Epithelial cell of alveolus of lung (primary cell): ENCODE data around the gene FOXJ3. TPM values are rescaled to one million over a fixed set of nuclear protein-coding genes. Genes with fewer than 3 reads are reported as not detected.

Experiments used
- total RNA-seq: library from RNA; depleted of rRNA; stranded (reverse); fragments of >200 nt; gene quantifications from 2 replicates; pipeline ENCODE4 v1.2.1, GENCODE V29; 2015

Gene FOXJ3
- total RNA-seq: 18.6 and 25.5 TPM in 2 replicates

DNA sequence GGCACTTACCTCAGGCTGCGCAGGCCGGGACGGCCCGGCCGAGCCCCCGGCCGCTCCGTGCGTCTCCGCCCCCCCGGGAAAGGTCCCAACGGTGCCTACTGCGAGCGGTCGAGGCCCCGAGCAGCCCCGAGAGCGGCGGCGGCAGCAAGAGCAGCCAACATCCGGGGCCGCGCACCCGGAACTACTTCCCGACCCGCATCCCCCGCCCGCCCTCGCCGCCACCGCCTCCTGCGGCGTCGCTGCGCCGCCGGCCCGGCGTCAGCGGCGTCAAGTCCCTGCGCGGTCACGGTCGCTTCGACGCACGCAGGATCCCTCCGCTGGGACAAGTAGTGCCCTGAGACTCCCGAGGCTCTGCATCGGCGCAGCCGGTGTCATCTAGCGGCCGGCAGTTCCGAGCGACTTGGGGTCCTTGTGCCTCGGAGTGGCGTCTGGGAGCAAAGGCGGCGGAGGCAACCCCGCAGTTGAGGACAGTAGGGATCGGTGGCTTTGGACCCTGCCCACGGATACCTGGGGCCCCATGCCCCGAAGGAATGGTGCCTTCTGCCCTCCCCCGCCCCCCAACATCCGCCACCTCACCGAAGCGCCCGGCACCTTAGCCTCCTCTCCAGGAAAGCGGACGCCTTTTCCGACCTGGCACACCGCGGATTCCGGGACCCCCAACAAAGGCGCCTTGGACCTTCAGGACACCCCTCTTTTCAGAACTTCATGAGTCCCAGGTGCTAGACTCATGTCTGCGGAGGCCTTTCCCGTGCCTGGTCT lies at the start of gene FOXJ3:
FOXJ3 (minus strand) TSS at position 186 of the 759 bp plus-strand sequence. CDS start 24,142 bp downstream, outside the sequence.

DNA sequence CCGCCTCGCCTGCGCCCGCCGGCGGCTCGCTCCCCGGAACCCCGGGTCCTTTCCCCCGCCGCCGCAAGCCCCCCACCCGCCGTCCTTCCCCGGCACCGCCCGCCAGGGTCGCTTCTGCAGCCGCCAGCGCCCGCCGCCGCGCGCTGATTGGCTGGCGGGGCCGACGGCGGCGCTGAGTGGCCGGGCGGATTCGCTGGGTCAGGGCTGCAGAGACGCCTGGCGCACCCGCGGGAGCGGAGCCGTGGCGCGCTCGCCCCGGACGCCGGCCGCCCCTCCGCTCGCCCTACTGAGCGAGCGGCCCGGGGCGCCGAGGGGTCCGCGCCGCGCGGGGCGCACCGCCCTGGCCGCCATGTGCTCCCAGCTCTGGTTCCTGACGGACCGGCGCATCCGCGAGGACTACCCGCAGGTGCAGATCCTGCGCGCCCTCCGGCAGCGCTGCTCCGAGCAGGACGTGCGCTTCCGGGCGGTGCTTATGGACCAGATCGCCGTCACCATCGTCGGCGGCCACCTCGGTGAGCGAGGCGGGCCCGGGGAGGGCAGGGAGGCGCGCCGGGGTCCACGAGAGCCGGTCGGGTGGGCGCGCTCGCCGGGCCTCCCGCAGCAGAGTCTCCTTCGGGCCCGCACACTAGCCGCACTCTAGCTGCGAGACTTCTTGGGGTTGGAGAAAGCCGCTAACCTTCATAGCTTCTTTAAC lies 45.7 kb upstream of the FOXJ3 start, which contains the start of gene RIMKLA:
RIMKLA (plus strand) TSS at position 207 of the 694 bp plus-strand sequence; CDS start at position 350, 143 bp downstream.

DNA sequence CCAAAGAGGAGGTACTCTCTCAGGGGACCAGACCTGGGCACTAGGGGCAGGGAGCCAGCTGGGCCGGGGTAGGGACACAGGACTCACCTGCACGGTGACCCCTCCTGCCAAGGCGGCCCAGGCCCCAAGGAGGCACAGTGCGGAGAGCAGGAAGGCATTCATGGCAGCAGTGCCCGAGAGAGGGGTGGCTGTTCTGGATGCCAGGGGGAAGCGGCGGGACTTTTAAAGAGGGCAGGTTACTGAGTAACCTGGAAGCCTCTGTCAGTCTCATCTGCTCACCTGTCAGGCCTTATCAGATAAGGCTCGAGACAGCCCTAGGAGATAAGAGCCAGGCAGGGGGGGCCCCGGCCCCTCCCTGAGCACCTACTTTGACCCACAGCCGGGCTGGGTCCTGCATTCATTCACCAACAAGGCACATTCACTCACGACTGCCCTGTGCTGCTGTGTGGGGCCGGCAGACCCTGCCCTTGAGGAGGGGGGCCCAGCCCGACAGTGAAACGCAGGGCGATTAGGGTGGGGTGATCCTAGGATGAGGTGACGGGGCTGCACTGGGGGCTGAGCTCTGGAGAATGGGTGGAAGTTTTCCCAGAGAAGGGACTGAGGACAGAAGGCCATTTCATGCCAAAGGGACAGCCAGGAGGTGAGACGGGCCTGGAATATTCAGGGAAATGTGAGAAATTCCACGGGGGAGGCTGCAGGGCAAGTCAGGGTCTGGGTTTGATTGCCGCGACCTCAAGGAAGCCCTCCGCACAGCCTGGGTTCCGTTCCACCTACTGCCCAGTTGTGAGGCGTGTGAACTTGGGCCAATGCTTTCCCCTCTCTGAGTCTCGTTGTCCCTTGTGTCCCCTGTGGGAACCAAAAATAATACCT lies 170.2 kb downstream of the FOXJ3 start, which contains the start of gene GUCA2A:
GUCA2A (minus strand) TSS at position 195 of the 870 bp plus-strand sequence; CDS start at position 162, 33 bp downstream.

DNA sequence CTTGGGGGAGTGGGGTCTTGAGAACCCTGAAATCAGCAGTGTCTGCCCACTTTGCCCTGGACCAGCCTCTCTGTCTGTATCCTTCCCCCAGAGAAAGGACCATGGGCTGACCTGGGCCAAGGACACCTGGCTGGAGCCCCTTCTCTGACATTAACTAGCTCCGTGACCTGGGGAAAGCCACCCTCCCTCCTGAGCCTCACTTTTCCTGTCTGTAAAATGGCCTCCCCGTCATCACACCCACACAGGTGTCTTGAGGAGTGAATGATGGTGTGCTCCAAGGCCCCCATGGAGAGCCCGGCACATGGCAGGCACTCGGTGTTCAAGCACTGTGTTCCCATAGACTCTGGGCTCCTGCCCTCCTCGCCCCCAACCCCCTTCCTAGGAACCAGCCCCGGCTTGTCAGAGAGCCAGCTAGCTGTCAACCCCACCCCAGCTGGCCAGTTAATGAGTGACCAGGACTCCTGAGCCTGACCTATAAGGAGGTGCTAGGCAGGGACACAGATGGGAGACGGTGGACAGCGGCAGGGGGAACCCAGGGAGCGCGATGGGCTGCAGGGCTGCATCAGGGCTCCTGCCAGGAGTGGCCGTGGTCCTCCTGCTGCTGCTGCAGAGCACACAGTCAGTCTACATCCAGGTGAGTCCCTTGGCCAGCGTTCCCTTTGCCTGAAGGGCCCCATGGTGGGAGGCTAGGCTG lies 182.0 kb downstream of the FOXJ3 start, which contains the start of gene GUCA2B:
GUCA2B (plus strand) TSS at position 504 of the 694 bp plus-strand sequence; CDS start at position 545, 41 bp downstream.

Other genes starting within 250 kb of the FOXJ3 start
- gene GUCA2B, start 181.8 kb downstream of the FOXJ3 start, total RNA-seq: not detected in 2 replicates
- gene GUCA2A, start 170.5 kb downstream of the FOXJ3 start, total RNA-seq: not detected in 2 replicates
- gene RIMKLA, start 45.6 kb upstream of the FOXJ3 start, total RNA-seq: 0.13 TPM in 1 of 2 replicates, not detected in the other
- gene ZMYND12, start 120.8 kb upstream of the FOXJ3 start, total RNA-seq: 0.26 and 0.96 TPM in 2 replicates
- 45.9 and 66.8 TPM in 2 replicates for gene PPCS, start 121.3 kb upstream of the FOXJ3 start, total RNA-seq
- 0.13 and 0.96 TPM in 2 replicates for gene CCDC30, start 128.1 kb upstream of the FOXJ3 start, total RNA-seq